Activated T-helper 17 cell treated with anti-CD3 and anti-CD28 coated beads, Interleukin-2, amount 50 U/mL, for 72 hours (primary cell): ENCODE results near the gene DMRTA1. TPM values are rescaled to one million over a fixed set of nuclear protein-coding genes. Genes with fewer than 3 reads are reported as not detected.
"Not testable (repeated sequence)": the region's sequence is repeated elsewhere in the genome, so short reads cannot be mapped to it uniquely, and the experiment has no call there.

Source experiments
- ATAC-seq: fragments of 150-1000 bp; cut with Tn5 transposase; replicated peaks from 2 replicates; pipeline ENCODE4 v1.10.0; 2021; ENCODE audit warnings: mild to moderate bottlenecking, moderate library complexity
- H3K27ac Mint-ChIP-seq: one replicate; pipeline ENCODE4 v1.8.0; 2022; ENCODE audit warnings: mixed read lengths
- H3K27me3 Mint-ChIP-seq: one replicate; pipeline ENCODE4 v1.8.0; 2022; ENCODE audit warnings: mixed read lengths
- H3K36me3 Mint-ChIP-seq: one replicate; pipeline ENCODE4 v1.8.0; 2022; ENCODE audit warnings: low read depth, mild to moderate bottlenecking, mixed read lengths
- H3K4me1 Mint-ChIP-seq: one replicate; pipeline ENCODE4 v1.8.0; 2022; ENCODE audit warnings: mixed read lengths
- H3K4me3 Mint-ChIP-seq: one replicate; pipeline ENCODE4 v1.8.0; 2022; ENCODE audit warnings: mild to moderate bottlenecking, mixed read lengths
- H3K9me3 Mint-ChIP-seq: one replicate; pipeline ENCODE4 v1.8.0; 2022; ENCODE audit warnings: mixed read lengths
- total RNA-seq, 2 donors: library from RNA; stranded (reverse); gene quantifications; one replicate each; pipeline ENCODE4 v1.2.3, GENCODE V29; 2022

The DMRTA1 gene
- under 1 TPM in 1 of 2 donors, not detected in 1; 0.05 TPM for total RNA-seq

DNA sequence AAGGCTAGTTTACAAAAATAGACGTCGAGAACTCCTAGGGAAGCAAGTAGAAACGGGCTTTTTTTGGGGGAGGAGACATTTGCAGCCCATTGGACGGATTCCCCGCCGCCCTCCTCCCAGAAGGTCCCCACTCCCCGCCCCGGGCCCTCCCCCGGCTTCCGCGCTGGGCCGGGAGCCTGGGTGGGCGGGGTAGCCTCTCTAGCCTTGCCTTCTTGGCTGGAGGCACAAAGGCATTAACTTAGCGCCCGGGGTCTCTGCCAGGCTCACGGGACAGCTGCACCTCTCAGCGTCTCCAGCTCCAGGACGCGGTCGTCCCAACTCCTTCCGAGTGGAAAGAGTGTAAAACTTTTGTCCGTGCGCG is at the start of gene DMRTA1:
Gene DMRTA1, plus strand, starts transcription at position 236 of the 361 bp plus-strand sequence. CDS start 242 bp downstream, outside the sequence.
- Mint-ChIP-seq H3K4me3 (peak within 1 kb of the TSS; percentile 66), H3K27ac (no peak within 1 kb of the TSS), H3K4me1 (no peaks in the 10 kb centered on the region), H3K36me3 (no peaks in the 10 kb centered on the region), H3K9me3 (peaks cover under 1% of the 10 kb centered on the region), H3K27me3 (peaks cover 32% of the 10 kb centered on the region)
- ATAC-seq = peak; percentile 68

DNA sequence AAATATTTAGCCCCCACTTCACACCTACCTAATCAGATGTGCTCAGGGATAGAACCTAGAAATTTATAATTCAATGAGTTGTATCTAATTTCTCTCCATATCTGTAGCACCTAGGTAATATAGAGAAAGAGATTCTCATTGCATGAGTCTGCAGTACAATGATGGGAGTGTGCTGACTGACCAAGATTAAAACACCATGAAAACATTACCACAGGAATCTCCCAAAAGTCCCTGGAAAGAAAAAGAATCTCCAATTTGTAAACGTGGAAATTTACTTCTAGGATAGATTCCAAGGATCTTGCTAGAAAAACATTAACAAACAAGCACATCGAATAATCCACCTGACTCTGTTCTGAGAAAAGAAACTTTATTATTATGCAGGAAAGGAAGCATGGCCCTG is 45.0 kb upstream of the DMRTA1 start:
- Mint-ChIP-seq H3K36me3 (no peaks in the 10 kb centered on the region), H3K27ac (no peak overlapping the region), H3K4me3 (no peak overlapping the region), H3K9me3 (no peaks in the 10 kb centered on the region), H3K27me3 (peaks cover 8% of the 10 kb centered on the region), H3K4me1 (no peaks in the 10 kb centered on the region)
- no peak for ATAC-seq

DNA sequence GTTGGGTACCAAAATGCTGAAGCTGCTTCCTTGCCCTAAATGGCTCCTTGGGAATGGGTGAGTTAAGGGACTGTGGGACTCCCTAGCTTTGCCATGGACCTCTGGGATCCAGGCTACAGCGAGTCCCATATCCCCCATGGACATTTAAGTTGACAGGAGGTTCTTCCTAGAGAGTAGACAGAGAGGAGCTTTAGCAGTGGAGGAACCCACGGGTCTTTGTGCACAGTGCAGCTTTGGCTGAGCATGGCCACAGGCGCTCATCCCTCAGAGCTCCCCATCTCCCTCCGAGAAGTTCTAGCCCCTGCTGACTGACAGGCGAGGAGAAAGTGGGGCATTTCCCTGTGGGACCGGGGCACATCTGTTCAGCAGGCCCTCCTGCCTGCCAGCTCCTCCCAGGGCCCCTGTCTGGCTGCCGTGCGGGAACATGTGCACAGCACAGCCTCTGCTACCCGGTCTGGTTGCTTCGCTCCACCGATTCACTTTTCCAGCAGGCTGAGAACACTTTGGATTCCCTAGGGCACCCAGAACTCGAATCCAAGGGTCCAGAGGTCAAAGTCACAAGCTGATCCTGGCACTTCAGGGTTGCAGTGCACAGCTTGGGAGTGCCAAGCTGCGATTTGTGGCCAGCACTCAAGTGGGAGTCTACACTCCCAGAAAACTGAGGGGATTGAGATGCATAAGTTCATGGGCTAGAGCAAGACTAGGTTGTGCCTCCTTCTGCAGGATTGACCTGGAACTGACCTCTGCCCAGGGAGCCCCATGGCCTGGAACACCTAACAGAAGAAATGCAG is 40.6 kb upstream of the DMRTA1 start:
- Mint-ChIP-seq H3K9me3 (no peaks in the 10 kb centered on the region), H3K27ac (no peak overlapping the region), H3K27me3 (peaks cover 5% of the 10 kb centered on the region), H3K36me3 (no peaks in the 10 kb centered on the region), H3K4me1 (no peaks in the 10 kb centered on the region), H3K4me3 (no peak overlapping the region)
- ATAC-seq = no peak

DNA sequence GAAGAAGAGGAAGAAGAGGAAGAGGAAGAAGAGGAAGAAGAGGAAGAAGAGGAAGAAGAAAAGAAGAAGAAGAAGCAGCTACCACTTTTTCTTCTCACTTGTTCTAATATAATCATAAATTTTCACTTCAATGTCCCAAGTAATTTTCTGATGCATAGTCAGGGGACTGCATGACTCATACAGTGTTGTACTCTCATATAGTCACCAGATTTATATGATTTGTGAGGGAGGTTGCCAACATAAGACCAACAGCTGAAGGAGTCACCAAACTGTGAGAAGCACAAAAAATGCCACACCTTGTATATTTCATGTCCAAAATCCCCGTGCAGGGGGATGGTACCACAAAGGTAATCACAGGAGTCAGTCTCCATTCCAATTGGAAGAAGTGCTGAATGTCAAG is 32.7 kb upstream of the DMRTA1 start:
- peak; percentile 34 for ATAC-seq
- Mint-ChIP-seq H3K27me3 (no peaks in the 10 kb centered on the region), H3K9me3 (no peaks in the 10 kb centered on the region), H3K27ac (no peak overlapping the region), H3K36me3 (no peaks in the 10 kb centered on the region), H3K4me3 (no peak overlapping the region), H3K4me1 (no peaks in the 10 kb centered on the region)

- Mint-ChIP-seq H3K27ac (no peak overlapping the region), H3K27me3 (no peaks in the 10 kb centered on the region), H3K9me3 (no peaks in the 10 kb centered on the region), H3K36me3 (no peaks in the 10 kb centered on the region), H3K4me1 (no peaks in the 10 kb centered on the region), H3K4me3 (no peak overlapping the region)
- no peak for ATAC-seq
These were observed 30.5 kb upstream of the DMRTA1 start for GRCh38 chr9:22415941-22416691.

- Mint-ChIP-seq H3K9me3 (no peaks in the 10 kb centered on the region), H3K27ac (no peak overlapping the region), H3K4me3 (no peak overlapping the region), H3K27me3 (peaks cover 2% of the 10 kb centered on the region), H3K4me1 (no peaks in the 10 kb centered on the region), H3K36me3 (no peaks in the 10 kb centered on the region)
- no peak for ATAC-seq
These were observed 29.9 kb upstream of the DMRTA1 start for GRCh38 chr9:22416692-22417060.

DNA sequence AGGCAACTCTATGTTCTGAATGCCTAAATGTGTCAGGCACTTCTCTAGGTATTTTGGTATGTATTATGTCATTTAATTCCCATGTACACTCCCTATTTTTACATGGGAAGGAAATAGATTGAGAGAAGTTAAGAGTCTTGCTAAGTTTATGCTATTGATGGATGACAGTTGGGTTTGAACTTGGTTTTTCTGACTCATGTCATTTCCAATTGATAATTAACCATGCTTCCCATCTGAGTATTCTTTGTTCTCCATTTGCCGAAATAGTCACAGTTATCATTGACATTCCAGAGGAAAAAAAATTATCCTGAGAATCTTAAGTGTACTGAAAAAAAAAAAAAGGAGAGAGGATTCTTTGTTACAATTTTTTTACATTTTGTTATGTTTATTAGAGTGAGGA is 23.1 kb upstream of the DMRTA1 start:
- Mint-ChIP-seq H3K9me3 (no peaks in the 10 kb centered on the region), H3K4me1 (no peaks in the 10 kb centered on the region), H3K36me3 (no peaks in the 10 kb centered on the region), H3K27me3 (peaks cover 14% of the 10 kb centered on the region), H3K4me3 (no peak overlapping the region), H3K27ac (no peak overlapping the region)
- no peak for ATAC-seq

DNA sequence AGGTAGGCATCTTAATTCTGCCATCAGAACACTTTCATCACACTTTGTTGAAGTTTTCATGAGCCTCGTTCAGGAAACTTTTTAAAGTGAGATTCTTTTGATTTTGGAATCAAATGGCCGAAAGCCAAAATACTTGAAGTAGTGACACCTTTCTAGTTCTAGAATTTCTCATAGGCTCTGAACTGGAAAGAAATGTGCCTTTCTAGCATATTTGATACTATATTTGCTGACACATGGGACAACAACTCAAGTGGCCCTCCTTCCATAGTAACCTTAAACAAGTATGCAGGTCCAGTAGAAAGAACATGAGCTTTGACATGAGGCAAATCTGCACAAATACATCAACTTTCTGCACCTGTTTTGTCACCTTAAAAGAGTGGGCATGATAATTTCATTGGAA is 22.0 kb upstream of the DMRTA1 start:
- Mint-ChIP-seq H3K27me3 (peaks cover 14% of the 10 kb centered on the region), H3K4me1 (no peaks in the 10 kb centered on the region), H3K4me3 (no peak overlapping the region), H3K36me3 (no peaks in the 10 kb centered on the region), H3K27ac (no peak overlapping the region), H3K9me3 (no peaks in the 10 kb centered on the region)
- ATAC-seq = no peak

DNA sequence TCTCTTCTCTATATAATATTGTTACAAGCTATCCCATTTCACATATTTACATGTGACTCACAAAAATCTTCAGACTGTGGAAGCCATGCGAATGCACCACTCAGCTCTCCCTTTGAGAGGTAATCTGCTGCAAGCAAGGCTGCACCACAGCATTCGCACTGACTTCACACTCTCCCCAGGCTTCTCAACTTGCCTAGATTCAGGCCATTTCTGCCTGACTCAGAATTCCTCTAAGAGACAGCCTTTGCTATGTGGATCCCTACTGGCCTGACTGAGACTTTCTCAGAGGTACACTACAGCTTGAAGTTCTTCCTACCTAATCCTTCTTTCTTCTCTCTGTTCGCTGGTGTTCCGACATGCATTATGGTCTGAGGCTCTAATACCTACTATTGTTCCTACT is 21.1 kb upstream of the DMRTA1 start:
- Mint-ChIP-seq H3K4me1 (no peaks in the 10 kb centered on the region), H3K36me3 (no peaks in the 10 kb centered on the region), H3K27ac (no peak overlapping the region), H3K27me3 (peaks cover 14% of the 10 kb centered on the region), H3K9me3 (no peaks in the 10 kb centered on the region), H3K4me3 (no peak overlapping the region)
- ATAC-seq = no peak

- peaks cover 15% of the 10 kb centered on the region for H3K27me3 Mint-ChIP-seq
- H3K4me1 Mint-ChIP-seq = no peaks in the 10 kb centered on the region
- ATAC-seq = no peak
- no peaks in the 10 kb centered on the region for H3K36me3 Mint-ChIP-seq
- H3K27ac Mint-ChIP-seq = no peak overlapping the region
- no peak overlapping the region for H3K4me3 Mint-ChIP-seq
- H3K9me3 Mint-ChIP-seq = no peaks in the 10 kb centered on the region
These were observed 19.3 kb upstream of the DMRTA1 start for GRCh38 chr9:22427226-22427880.

GRCh38 chr9:22433691-22434090 is 12.9 kb upstream of the DMRTA1 start:
- H3K4me3 Mint-ChIP-seq = no peak overlapping the region
- H3K27ac Mint-ChIP-seq = no peak overlapping the region
- no peaks in the 10 kb centered on the region for H3K9me3 Mint-ChIP-seq
- H3K27me3 Mint-ChIP-seq = peaks cover 13% of the 10 kb centered on the region
- H3K4me1 Mint-ChIP-seq = no peaks in the 10 kb centered on the region
- no peaks in the 10 kb centered on the region for H3K36me3 Mint-ChIP-seq
- ATAC-seq = no peak

GRCh38 chr9:22435252-22435651 is 11.4 kb upstream of the DMRTA1 start:
- not testable (repeated sequence) for H3K4me3 Mint-ChIP-seq, H3K36me3 Mint-ChIP-seq, H3K4me1 Mint-ChIP-seq, H3K9me3 Mint-ChIP-seq, ATAC-seq, H3K27ac Mint-ChIP-seq
- H3K27me3 Mint-ChIP-seq = peaks cover 13% of the 10 kb centered on the region

DNA sequence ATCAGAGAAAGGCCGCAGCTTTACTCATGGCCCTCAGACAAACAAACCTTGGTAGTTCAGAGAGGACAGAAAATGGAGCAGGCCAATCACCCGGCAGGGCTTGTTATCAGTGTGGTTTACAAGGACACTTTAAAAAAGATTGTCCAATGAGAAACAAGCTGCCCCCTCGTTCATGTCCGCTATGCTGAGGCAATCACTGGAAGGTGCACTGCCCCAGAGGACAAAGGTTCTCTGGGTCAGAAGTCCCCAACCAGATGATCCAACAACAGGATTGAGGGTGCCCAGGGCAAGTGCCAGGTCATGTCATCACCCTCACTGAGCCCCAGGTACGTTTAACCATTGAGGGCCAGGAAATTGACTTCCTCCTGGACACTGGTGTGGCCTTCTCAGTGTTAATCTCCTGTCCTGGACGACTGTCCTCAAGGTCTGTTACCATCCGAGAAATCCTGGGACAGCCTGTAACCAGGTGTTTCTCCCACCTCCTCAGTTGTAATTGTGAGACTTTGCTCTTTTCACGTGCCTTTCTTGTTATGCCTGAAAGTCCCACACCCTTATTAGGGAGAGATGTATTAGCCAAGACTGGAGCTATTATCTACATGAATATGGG is 9.1 kb upstream of the DMRTA1 start:
- not testable (repeated sequence) for H3K4me1 Mint-ChIP-seq, ATAC-seq, H3K4me3 Mint-ChIP-seq, H3K36me3 Mint-ChIP-seq, H3K27ac Mint-ChIP-seq, H3K9me3 Mint-ChIP-seq, H3K27me3 Mint-ChIP-seq

DNA sequence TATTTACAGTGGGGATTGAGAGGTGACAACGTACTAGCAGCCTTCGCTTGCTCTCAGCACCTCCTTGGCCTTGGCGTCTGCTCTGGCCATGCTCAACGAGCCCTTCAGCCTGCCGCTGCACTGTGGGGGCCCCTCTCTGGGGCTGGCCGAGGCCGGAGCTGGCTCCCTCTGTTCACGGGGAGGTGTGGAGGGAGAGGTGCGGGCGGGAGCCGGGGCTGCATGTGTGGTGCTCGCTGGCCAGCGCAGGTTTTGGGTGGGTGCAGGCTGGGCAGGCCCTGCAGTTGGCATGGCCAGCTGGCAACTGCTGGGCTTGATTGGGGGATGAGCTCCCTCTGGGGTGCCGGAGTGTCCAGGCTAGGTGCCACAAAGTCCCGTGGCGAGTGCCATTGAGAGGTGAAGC is 5.8 kb upstream of the DMRTA1 start:
- H3K27me3 Mint-ChIP-seq = peaks cover 20% of the 10 kb centered on the region
- no peaks in the 10 kb centered on the region for H3K4me1 Mint-ChIP-seq
- peaks cover 3% of the 10 kb centered on the region for H3K9me3 Mint-ChIP-seq
- no peak overlapping the region for H3K4me3 Mint-ChIP-seq
- ATAC-seq = no peak
- no peaks in the 10 kb centered on the region for H3K36me3 Mint-ChIP-seq
- H3K27ac Mint-ChIP-seq = no peak overlapping the region
